ENCODE measurements around the gene PRPF6. TPM values are rescaled to one million over a fixed set of nuclear protein-coding genes. Genes with fewer than 3 reads are reported as not detected.

The PRPF6 gene
- total and polyA plus RNA-seq, 2 of the 13 experiments (the other 11 are each of a cell fraction or from before 2014, with no cell fraction given) = 63.7 to 101 TPM

- peak; percentile 87 for TF ChIP-seq DZIP1 (CRISPR knock-in tag; IDR thresholded peaks at IDR 0.05)
- TF ChIP-seq KLF15 (CRISPR knock-in tag; IDR thresholded peaks at IDR 0.05; ENCODE audit: borderline replicate concordance) = peak; percentile 42
- TF ChIP-seq ZNF792 (CRISPR knock-in tag; IDR thresholded peaks at IDR 0.05) = peak; percentile 14
- peak; percentile 89 for TF ChIP-seq HOXA9 (CRISPR knock-in tag; IDR thresholded peaks at IDR 0.05; ENCODE audit: borderline replicate concordance)
- TF ChIP-seq, protein P1, sequence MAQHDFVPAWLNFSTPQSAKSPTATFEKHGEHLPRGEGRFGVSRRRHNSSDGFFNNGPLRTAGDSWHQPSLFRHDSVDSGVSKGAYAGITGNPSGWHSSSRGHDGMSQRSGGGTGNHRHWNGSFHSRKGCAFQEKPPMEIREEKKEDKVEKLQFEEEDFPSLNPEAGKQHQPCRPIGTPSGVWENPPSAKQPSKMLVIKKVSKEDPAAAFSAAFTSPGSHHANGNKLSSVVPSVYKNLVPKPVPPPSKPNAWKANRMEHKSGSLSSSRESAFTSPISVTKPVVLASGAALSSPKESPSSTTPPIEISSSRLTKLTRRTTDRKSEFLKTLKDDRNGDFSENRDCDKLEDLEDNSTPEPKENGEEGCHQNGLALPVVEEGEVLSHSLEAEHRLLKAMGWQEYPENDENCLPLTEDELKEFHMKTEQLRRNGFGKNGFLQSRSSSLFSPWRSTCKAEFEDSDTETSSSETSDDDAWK (CRISPR knock-in tag; IDR thresholded peaks at IDR 0.05) = no peak
- peak; percentile 53; the same call in 1 of the 2 replicates for TF ChIP-seq PAWR (CRISPR knock-in tag; IDR thresholded peaks at IDR 0.05; ENCODE audit: borderline replicate concordance)
- no peak for TF ChIP-seq TCF12 (IDR thresholded peaks at IDR 0.05)
- 0 out of 2 replicates have a peak, but pooled peaks have one; percentile 44 for TF ChIP-seq TCF12 (CRISPR knock-in tag; IDR thresholded peaks at IDR 0.05)
- TF ChIP-seq SNAI1 (CRISPR knock-in tag; IDR thresholded peaks at IDR 0.05; ENCODE audit: borderline replicate concordance) = peak; percentile 61; the same call in 1 of the 2 replicates
- TF ChIP-seq ZNF773 (CRISPR knock-in tag; IDR thresholded peaks at IDR 0.05; ENCODE audit: borderline replicate concordance) = 0 out of 2 replicates have a peak, but pooled peaks have one; percentile 7
- TF ChIP-seq ZNF263 (CRISPR knock-in tag; IDR thresholded peaks at IDR 0.05) = no peak; the same call in 1 of the 2 replicates
- TF ChIP-seq, protein P2, sequence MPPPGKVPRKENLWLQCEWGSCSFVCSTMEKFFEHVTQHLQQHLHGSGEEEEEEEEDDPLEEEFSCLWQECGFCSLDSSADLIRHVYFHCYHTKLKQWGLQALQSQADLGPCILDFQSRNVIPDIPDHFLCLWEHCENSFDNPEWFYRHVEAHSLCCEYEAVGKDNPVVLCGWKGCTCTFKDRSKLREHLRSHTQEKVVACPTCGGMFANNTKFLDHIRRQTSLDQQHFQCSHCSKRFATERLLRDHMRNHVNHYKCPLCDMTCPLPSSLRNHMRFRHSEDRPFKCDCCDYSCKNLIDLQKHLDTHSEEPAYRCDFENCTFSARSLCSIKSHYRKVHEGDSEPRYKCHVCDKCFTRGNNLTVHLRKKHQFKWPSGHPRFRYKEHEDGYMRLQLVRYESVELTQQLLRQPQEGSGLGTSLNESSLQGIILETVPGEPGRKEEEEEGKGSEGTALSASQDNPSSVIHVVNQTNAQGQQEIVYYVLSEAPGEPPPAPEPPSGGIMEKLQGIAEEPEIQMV (CRISPR knock-in tag; IDR thresholded peaks at IDR 0.05; ENCODE audit: low read depth) = peak; percentile 80; the same call in 1 of the 2 replicates
- TF ChIP-seq ZNF703 (CRISPR knock-in tag; IDR thresholded peaks at IDR 0.05; ENCODE audit: borderline replicate concordance) = peak; percentile 60; the same call in 1 of the 2 replicates
- TF ChIP-seq KDM2A (CRISPR knock-in tag; IDR thresholded peaks at IDR 0.05; ENCODE audit: borderline replicate concordance, low read depth) = peak; percentile 20; the same call in 1 of the 2 replicates
- peak; percentile 42; the same call in 1 of the 2 replicates for TF ChIP-seq ZNF772 (CRISPR knock-in tag; IDR thresholded peaks at IDR 0.05)
- TF ChIP-seq MAF1 (CRISPR knock-in tag; IDR thresholded peaks at IDR 0.05; ENCODE audit: borderline replicate concordance) = 0 out of 2 replicates have a peak, but pooled peaks have one; percentile 4
- peak; percentile 79; the same call in 1 of the 2 replicates for TF ChIP-seq MTA1 (CRISPR knock-in tag; IDR thresholded peaks at IDR 0.05; ENCODE audit: borderline replicate concordance)
- TF ChIP-seq HMG20B (CRISPR knock-in tag; conservative IDR thresholded peaks at IDR 0.05) = peak; percentile 33; the same call in 1 of the 2 replicates
- TF ChIP-seq KLF6 (CRISPR knock-in tag; IDR thresholded peaks at IDR 0.05) = 0 out of 2 replicates have a peak, but pooled peaks have one; percentile 11
- no peak for TF ChIP-seq ZNF629 (CRISPR knock-in tag; conservative IDR thresholded peaks at IDR 0.05)
- peak; percentile 88 for TF ChIP-seq ZNF354B (CRISPR knock-in tag; IDR thresholded peaks at IDR 0.05)
Measured at GRCh38 chr20:64056889-64057627, 76.1 kb downstream of the PRPF6 start (continued).

Data from HepG2 (cell line).